Measurements from ENCODE around the gene IRF5.

GRCh38 chr7:128939861-128940410 is 2.2 kb downstream of the IRF5 start:
- TF ChIP-seq POLR2A (IDR thresholded peaks at IDR 0.05) = no peak
- no peak for TF ChIP-seq CTCF (IDR thresholded peaks at IDR 0.05)
